Stomach (tissue), 9 donors: ENCODE measurements around the gene SP100. TPM values are rescaled to one million over a fixed set of nuclear protein-coding genes. Genes with fewer than 3 reads are reported as not detected.
A peak's percentile ranks its signal among the peaks of the same experiment; 100 is the strongest.

ENCODE experiments used
- DNase-seq, 2 donors: peaks; one replicate each; pipeline versions ENCODE4 v3.0.0 to v3.0.0-alpha.2; 2013 to 2019
- H3K27ac ChIP-seq, 5 donors: fragments of 200-600 bp in 4 of 5; sonication (generic) in 4 of 5; one replicate each; pipeline ENCODE4 v1.5.1; 2013 to 2019; ENCODE audit warnings: mild to moderate bottlenecking in 1 of 5, moderate library complexity in 1 of 5
- H3K27me3 ChIP-seq, 3 donors: fragments of 200-600 bp; sonication (generic); one replicate each; pipeline ENCODE4 v1.5.1; 2017 to 2019; ENCODE audit warnings: mixed run types in 1 of 3
- H3K36me3 ChIP-seq, 4 donors: fragments of 200-600 bp; sonication (generic); 1 replicate in 3 of 4; 2 replicates in 1 of 4; pipeline ENCODE4 v1.5.1; 2016 to 2019
- H3K4me1 ChIP-seq, 4 donors: fragments of 200-600 bp; sonication (generic); one replicate each; pipeline ENCODE4 v1.5.1; 2016 to 2019
- H3K4me3 ChIP-seq, 4 donors: fragments of 200-600 bp; sonication (generic) in 3 of 4; one replicate each; pipeline ENCODE4 v1.5.1; 2016 to 2019; ENCODE audit warnings: mild to moderate bottlenecking in 1 of 4
- H3K9me3 ChIP-seq, 4 donors: fragments of 200-600 bp; sonication (generic); one replicate each; pipeline ENCODE4 v1.5.1; 2016 to 2019
- CTCF ChIP-seq, 7 experiments: fragments of 450-650 bp in 4 of 7; fragments of 200-600 bp in 3 of 7; sonication (generic) in 3 of 7; IDR thresholded peaks; one replicate each; pipeline ENCODE4 v1.5.1; 2016 to 2019; ENCODE audit warnings: antibody characterized with exemption in 7 of 7, control low read depth in 2 of 7, mild to moderate bottlenecking in 1 of 7
- EP300 ChIP-seq: sonication (generic); formaldehyde crosslinking; IDR thresholded peaks from one replicate; pipeline ENCODE4 v1.6.1; 2017; ENCODE audit warnings: antibody characterized with exemption
- POLR2A ChIP-seq, 4 donors: fragments of 450-650 bp; IDR thresholded peaks; one replicate each; pipeline ENCODE4 v1.6.1; 2016; ENCODE audit warnings: antibody characterized with exemption in 4 of 4, control low read depth in 2 of 4, mild to moderate bottlenecking in 1 of 4, moderate library complexity in 1 of 4
- POLR2AphosphoS5 ChIP-seq, 3 donors: sonication (generic); formaldehyde crosslinking; IDR thresholded peaks; one replicate each; pipeline ENCODE4 v1.6.1; 2016; ENCODE audit warnings: antibody characterized with exemption in 3 of 3
- WGBS, 5 donors: extraction: QIAGEN DNeasy Blood & Tissue Kit in 3 of 5; methylation state at CpG; one replicate each; pipeline versions ENCODE4 v1.1.5 to v1.1.7; 2013 to 2018; 5-methylcytosine and 5-hydroxymethylcytosine counted together
- intact Hi-C: fragments of 100-400 bp; cut with DNase I; formaldehyde crosslinking; loops from one replicate; pipeline ENCODE4 v1.15.1; 2023; ENCODE audit warnings: low total_unique reads
- polyA plus RNA-seq, 3 donors: library from polyadenylated mRNA; stranded (reverse); fragments of 200-250 nt; gene quantifications; one replicate each; pipeline ENCODE4 v1.2.3, GENCODE V29; 2013
- total RNA-seq, 5 donors: library from RNA; depleted of rRNA; stranded (reverse); fragments of >200 nt; gene quantifications; one replicate each; pipeline versions ENCODE4 v1.1.0 to v1.2.3, GENCODE V29; 2014 to 2016
- donor health status: healthy with polysubstance abuse.
- donor health status: Bipolar disorder and iron deficiency.
- donor health status: healthy.

The SP100 gene
- total and polyA plus RNA-seq, 8 donors: 11.0 to 168 (median 67.6) TPM

GRCh38 chr2:230455005-230455684, 39.1 kb downstream of the SP100 start:
- DNase-seq: no peak
- no peaks in the 10 kb centered on the region for H3K9me3 ChIP-seq
- peaks cover 0 to 4% (median 2%) of the 10 kb centered on the region in 4 donors for H3K4me1 ChIP-seq
- WGBS, 5 donors: 88 to 100% (median 96%) methylated on average over 2 of the region's 2 CpGs
- no peak overlapping the region for H3K27ac ChIP-seq
- TF ChIP-seq EP300: no peak
- no peak for TF ChIP-seq POLR2AphosphoS5 (IDR thresholded peaks at IDR 0.05)
- no peak for TF ChIP-seq CTCF (IDR thresholded peaks at IDR 0.05)
- TF ChIP-seq POLR2A (IDR thresholded peaks at IDR 0.05): no peak
- no peaks in the 10 kb centered on the region for H3K27me3 ChIP-seq
- H3K36me3 ChIP-seq: peaks cover 11 to 92% (median 88%) of the 10 kb centered on the region in 4 donors
- intact Hi-C loops: no loop called here
- H3K4me3 ChIP-seq: no peak overlapping the region

GRCh38 chr2:230457073-230457768, 41.2 kb downstream of the SP100 start:
- no peak for DNase-seq
- intact Hi-C loops: no loop called here
- Histone ChIP-seq H3K9me3 (no peaks in the 10 kb centered on the region), H3K27me3 (no peaks in the 10 kb centered on the region), H3K27ac (peak overlapping the region; percentile 5 to 66 (median 56)), H3K36me3 (peaks cover 14 to 88% (median 82%) of the 10 kb centered on the region in 4 donors), H3K4me3 (no peak overlapping the region), H3K4me1 (peaks cover 0 to 4% (median 2%) of the 10 kb centered on the region in 4 donors)
- 75 to 86% (median 80%) methylated on average over 4 of the region's 4 CpGs for WGBS, 5 donors
- no peak for TF ChIP-seq EP300
- TF ChIP-seq POLR2A (IDR thresholded peaks at IDR 0.05): no peak
- no peak for TF ChIP-seq POLR2AphosphoS5 (IDR thresholded peaks at IDR 0.05)

GRCh38 chr2:230457793-230458192, 41.8 kb downstream of the SP100 start:
- DNase-seq: no peak
- no peaks in the 10 kb centered on the region for H3K27me3 ChIP-seq
- H3K27ac ChIP-seq: peak overlapping the region in 2 of 5 donors; percentile 44 to 66
- no peak for TF ChIP-seq POLR2AphosphoS5 (IDR thresholded peaks at IDR 0.05)
- TF ChIP-seq POLR2A (IDR thresholded peaks at IDR 0.05): no peak
- TF ChIP-seq EP300: no peak
- no peak for TF ChIP-seq CTCF (IDR thresholded peaks at IDR 0.05)
- intact Hi-C loops: no loop called here
- peaks cover 17 to 90% (median 85%) of the 10 kb centered on the region in 4 donors for H3K36me3 ChIP-seq
- H3K9me3 ChIP-seq: no peaks in the 10 kb centered on the region
- no peak overlapping the region for H3K4me3 ChIP-seq
- H3K4me1 ChIP-seq: peaks cover 0 to 4% (median 2%) of the 10 kb centered on the region in 4 donors

- Histone ChIP-seq H3K27me3 (no peaks in the 10 kb centered on the region), H3K4me3 (no peak overlapping the region), H3K27ac (no peak overlapping the region), H3K4me1 (peaks cover 0 to 4% (median 2%) of the 10 kb centered on the region in 4 donors), H3K36me3 (peaks cover 26 to 93% (median 90%) of the 10 kb centered on the region in 4 donors), H3K9me3 (no peaks in the 10 kb centered on the region)
- TF ChIP-seq CTCF (IDR thresholded peaks at IDR 0.05) (no peak), POLR2A (IDR thresholded peaks at IDR 0.05) (no peak), POLR2AphosphoS5 (IDR thresholded peaks at IDR 0.05) (no peak), EP300 (no peak)
- DNase-seq: no peak
- intact Hi-C loops: no loop called here
Measured at GRCh38 chr2:230459216-230459615, 43.2 kb downstream of the SP100 start.
